Stimulated activated CD8-positive, alpha-beta memory T cell treated with anti-CD3 and anti-CD28 coated beads, Interleukin-12 subunit alpha, Interleukin-12 subunit beta, amount 100 ng/mL, for 4 hours (primary cell): ENCODE results near the gene THSD7B.
"Not testable (repeated sequence)": the region's sequence is repeated elsewhere in the genome, so short reads cannot be mapped to it uniquely, and the experiment has no call there.

ENCODE experiments used
- DNase-seq: peaks from one replicate; pipeline ENCODE4 v3.0.0-alpha.2; 2020; ENCODE audit warnings: low read depth

The THSD7B gene

DNA sequence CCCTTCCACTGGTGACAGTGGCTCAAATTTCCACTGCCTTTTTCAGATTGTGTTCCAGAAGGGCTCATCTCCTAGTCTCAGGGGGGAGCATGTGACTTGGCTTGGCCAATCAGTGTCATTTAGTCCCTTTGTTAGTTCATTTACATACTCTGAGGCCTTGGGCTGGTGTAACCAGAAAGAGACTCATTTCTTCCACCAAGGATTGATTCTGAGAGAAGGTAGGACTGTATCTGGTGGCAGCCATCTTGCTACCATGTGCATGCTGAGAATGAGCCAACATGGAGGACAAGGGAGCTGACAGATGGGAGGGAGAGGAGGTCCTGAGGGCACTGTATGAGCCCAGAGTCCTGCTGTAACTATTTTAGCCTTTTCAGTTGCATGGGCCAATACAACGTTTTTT lies 191.7 kb downstream of the THSD7B start:
- DNase-seq: no peak

- no peak for DNase-seq
Observed at GRCh38 chr2:136962105-136962725, 196.9 kb downstream of the THSD7B start.

DNA sequence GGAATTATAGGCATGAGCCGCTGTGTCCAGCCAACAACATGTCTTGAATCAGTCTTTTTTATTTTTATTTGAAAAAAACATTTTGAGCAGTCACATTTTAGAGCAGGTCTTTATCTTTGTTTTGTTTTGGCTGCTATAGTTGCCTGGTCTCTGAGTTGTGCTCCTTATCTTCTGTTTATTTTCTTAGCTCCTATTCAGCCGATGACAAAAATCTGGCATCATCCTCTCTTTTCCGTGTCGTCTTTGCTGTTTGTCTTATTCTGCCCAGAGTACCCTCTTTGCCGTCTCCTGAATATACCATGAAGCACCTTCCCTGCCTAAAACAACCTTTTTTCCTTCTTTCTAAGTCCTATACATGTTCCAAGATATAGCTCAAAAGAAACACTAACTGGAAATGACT lies 201.1 kb downstream of the THSD7B start:
- DNase-seq: no peak

- no peak for DNase-seq
Observed at GRCh38 chr2:136980303-136980702, 215.0 kb downstream of the THSD7B start.

DNA sequence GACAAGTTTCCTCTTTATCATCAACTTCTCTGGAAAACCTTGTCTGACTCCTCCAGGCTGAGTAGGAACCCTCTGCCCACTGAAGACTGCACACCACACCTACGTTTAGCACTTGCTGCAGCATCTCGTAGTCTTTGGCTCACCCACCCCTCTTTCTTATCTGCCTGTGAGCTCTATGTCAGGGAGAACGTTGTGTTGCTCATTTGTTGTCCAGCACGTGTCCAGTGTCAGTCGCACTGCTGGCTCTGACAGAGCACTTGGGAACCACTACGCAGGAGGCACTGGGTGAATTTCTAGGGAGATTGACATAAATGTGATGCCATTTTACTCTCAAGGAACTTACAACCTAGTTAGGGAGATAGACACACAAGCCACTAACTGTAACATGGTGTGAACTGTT lies 216.3 kb downstream of the THSD7B start:
- not testable (repeated sequence) for DNase-seq

GRCh38 chr2:136985044-136985443 lies 219.7 kb downstream of the THSD7B start:
- DNase-seq: no peak

DNA sequence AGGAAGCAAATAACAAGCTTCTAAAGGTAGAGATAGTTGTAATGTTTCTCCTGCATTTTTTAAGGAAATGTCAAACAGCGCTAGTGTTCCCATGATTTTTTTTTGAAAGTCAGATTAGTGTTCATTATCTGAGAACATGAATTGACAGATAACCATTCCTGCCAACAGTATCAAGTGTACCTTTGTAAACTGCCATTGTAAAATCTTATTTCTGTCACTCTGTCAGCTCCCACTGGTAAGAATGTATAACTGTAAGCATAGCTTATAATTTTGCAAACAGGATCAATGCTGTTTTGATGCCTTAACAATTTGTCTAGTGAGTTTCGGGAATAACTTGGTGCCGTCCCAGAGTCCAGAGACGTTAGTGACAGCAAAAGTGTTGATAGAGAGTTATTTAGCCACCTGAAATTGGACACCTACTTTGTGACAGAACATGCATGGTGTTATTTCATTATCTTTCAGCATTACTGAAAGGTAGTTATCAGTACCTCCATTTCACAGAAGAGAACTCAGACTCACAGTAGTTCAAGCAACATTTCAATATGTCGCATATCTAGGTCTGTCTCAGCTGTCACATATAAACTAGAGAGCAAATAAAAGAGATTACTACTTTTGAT lies 221.4 kb downstream of the THSD7B start:
- no peak for DNase-seq

DNA sequence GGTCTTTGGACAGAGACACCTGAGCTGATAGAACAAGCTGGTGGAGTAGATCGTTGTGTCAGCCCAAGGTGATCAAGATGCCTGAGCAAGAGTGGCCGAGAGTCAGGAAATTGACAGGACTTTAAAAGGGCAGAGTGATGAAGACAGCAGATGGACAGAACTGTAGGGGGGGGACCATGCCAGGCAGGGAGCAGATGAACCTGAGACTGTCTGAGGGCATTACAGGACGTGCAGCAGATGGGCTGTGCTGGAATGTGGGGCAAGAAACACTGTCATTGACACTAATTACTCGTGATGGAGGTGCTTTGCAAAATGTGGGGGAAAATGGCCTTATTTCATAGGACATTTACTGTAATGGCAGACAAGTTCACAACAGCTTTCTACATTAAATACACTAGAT lies 225.0 kb downstream of the THSD7B start:
- DNase-seq: no peak

GRCh38 chr2:136994793-136995192 lies 229.4 kb downstream of the THSD7B start:
- no peak for DNase-seq

DNA sequence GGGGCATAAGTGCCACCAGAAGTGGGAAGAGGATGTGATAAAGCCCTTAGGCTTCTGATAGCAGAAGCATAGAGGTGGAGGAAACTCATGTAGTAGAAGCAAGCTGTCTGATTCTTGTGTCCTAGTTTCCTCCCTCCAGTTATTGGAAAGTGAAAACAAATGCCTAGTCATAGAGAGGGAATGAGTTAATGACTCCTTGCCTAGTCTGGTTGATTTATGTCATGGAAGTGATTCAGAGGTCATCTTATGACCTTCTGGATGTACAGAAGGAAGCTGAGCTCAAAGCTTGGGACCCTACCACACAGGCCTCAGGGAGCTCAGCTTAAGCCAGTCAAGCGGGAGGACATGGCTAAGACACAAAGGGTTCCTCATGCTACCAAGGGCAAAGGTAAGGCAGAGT lies 232.2 kb downstream of the THSD7B start:
- no peak for DNase-seq

DNA sequence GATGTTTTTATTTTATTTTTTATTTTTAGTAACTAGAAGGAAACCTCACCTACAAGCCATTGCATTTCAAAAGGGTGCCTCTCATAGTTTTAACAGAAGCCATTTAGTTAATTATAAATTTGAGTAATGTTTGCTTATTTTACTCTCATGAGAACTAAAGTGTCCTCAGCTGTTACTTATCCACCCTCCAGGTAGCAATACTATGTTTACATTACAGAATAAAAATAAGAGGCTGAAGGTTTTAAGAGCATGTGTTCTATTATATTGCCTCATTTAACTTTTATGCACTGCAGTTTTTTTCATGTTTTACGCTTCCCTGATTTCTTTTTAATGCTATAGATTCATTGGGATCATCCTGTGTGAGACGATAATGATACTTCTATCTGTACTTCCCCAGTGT lies 235.5 kb downstream of the THSD7B start:
- DNase-seq: no peak

- DNase-seq: no peak
Observed at GRCh38 chr2:137002896-137003295, 237.6 kb downstream of the THSD7B start.

GRCh38 chr2:137005210-137005609 lies 239.9 kb downstream of the THSD7B start:
- DNase-seq: no peak

- no peak for DNase-seq
Observed at GRCh38 chr2:137007938-137008337, 242.6 kb downstream of the THSD7B start.

DNA sequence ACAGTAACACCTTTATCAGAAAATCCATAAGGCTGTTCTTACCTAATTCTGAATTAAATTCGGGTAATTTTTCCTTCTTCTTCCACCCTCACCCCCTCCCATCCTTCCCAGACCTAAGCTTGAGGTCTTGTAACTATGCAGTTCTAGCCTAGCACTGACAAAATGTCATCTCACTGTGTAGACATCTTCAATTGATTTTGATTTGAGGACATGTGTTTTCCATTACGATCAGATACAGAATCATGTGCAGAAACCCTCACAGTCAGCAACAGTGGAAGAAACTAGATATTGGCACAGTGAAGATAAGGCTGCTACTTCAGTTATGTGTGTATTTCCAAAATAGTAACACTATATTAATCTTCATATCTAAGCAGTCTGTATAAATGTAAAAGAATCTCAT lies 244.6 kb downstream of the THSD7B start:
- no peak for DNase-seq

DNA sequence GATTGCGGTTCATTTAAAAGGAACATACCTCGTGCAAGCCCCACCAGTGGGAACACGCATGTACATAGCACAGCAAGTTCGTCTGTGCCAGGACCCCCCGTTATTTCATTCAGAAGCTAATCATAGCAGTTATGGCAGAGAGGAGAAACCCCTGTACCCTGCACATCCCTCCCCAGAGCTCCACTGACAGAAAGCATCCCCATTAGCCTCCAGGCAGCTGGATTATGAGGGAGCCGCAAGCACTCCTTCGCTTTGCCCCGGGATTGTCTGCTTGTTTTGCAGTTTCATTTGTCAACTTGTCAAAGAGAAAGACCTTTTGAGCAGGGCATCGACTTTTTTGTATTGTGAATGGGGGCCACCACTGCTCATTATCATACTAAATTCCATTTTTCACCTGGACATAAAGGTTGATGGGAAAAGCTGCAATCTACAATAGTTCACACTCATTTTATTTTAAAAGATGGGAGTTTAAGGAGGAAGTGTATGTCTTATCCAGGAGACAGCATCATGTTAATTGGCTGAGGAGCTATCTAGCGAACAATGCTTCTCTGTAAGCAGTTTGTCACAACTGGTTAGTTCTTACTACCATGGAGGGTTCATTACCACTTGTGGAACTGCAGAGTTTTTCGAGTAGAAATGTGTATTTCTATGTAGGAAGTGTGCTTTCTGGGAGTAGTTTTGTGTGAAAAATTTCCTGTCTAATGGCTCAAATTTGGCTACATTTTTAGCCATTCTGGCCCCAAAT lies 255.3 kb downstream of the THSD7B start:
- no peak for DNase-seq

- no peak for DNase-seq
Observed at GRCh38 chr2:137021763-137022162, 256.4 kb downstream of the THSD7B start.

GRCh38 chr2:137023205-137023604 lies 257.9 kb downstream of the THSD7B start:
- no peak for DNase-seq

GRCh38 chr2:137031731-137032130 lies 266.4 kb downstream of the THSD7B start:
- DNase-seq: no peak

DNA sequence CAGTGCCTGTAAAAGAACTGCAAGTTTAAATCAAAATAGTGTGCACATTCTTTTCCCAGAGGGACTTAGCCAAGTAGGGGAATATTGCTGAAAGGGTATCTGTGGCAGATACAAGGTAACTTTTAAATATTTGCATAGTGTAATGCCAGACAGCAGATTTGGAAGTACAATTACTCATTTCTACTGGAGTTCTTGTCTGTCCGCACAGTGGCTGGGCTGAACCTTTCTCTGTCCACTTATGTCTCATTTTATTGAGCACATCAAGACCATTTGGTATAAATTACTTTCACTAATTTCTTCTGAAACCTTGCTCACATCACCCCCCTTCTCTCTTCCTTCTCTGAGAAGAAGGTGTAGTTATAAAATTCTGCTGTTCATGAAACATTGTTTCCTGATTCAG lies 271.3 kb downstream of the THSD7B start:
- no peak for DNase-seq

DNA sequence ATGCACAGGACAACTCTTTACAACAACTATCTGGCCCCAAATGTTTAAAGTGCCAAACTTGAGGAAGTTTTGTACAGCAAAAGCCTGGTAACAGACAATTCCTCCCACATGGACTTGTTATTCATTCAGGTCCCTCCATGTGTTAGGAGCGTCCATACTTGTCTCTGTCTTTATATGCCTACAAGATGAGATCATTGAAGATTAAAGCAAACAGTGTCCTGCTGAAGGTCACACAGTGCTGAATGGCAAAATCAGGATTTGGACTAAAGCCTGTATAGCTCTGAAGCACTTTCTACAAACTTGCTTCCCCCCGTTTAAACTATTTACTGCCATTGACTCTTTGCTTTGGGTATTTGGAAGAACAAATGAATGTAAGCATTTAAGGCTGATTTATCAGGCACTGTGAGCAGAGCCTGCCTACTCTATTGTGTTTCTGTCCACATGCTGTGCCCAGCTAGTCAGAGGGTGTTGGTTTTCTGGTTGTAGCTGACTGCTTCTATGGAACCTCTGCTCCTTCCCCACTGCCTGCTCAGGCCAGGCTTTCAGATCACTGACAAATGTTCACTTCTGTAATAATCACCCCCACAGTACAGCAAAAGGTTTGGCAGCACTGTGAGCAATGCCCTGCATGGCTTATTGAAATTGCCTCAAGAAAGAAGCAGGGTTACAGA lies 274.3 kb downstream of the THSD7B start:
- DNase-seq: no peak

DNA sequence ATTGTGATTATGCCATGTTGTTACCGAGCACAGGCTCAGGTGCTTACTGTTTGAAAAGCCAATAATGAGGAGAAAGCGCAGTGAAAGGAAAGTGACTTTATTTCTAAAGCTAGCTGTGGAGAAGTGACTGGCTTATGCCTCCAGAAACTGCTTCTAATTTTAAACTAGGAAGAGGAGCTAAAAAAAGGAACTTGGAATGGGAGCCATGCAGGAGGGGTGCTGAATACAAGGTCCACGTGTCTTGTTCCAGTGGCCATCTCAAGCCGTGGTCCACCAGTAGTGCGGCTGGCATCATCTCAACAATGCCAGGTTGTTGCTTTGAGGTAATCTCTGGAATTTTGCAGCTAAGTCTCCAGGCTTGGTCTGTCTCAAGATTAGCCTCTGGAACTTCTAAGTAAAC lies 282.0 kb downstream of the THSD7B start:
- no peak for DNase-seq

GRCh38 chr2:137048455-137048854 lies 283.1 kb downstream of the THSD7B start:
- no peak for DNase-seq
